Measurements from ENCODE around the gene FBXW7.

FBXW7 gene

DNA sequence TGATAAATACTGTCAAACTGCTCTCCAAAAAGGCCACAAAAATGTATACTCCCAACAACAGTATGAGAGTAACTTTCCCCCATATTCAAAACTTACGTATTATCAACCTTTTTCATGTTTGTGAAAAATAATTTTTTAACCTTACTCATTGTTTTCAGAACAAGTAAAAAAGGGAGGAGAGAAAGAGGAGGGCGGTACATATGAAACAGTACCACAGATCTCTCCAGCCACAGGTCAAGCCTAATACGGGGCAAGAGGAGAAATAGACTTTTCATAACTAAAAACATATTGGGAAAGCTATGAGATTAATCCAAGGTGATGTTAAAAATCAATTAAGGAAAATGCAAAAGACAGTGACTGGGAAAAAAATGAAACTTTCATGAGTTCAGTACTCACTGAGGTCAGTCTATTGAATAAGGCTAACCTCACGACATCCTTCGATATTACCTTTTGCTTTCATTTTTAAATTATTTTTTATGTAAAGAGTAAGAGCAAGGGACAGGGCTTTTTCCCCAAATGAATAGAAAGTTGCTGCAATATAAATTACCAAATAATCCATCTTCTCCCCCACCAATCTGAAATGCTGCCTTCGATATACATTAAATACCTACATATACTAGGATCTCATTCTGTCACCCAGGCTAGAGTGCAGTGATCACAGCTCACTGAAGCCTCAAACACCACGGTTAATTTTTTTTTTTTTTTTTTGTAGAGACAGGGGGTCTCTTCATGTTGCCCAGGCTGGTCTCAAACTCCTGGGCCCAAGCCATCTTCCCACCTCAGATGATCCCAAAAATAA is 25.3 kb downstream of the FBXW7 start:
- Histone ChIP-seq H3K36me3 (ENCODE audit: control insufficient read depth in 1 of 2, insufficient read depth in 2 of 2, low read length in 2 of 2) (no peaks in the 10 kb centered on the region), H2BK12ac (ENCODE audit: low read length) (no peak overlapping the region), H3K23ac (ENCODE audit: low read length) (no peak overlapping the region), H3K27ac (ENCODE audit: low read depth, low read length) (no peak overlapping the region), H3K9me3 (ENCODE audit: insufficient read depth, low read depth, low read length) (no peaks in the 10 kb centered on the region), H3K4me3 (ENCODE audit: low read depth, low read length) (no peak overlapping the region), H2AFZ (ENCODE audit: insufficient read depth, low read length, poor library complexity) (no peak overlapping the region), H3K4me2 (ENCODE audit: low read length) (no peak overlapping the region), H3K4ac (ENCODE audit: low read depth, low read length) (no peak overlapping the region), H3K27me3 (ENCODE audit: insufficient read depth, low read length) (no peaks in the 10 kb centered on the region), H2AK5ac (ENCODE audit: low read length) (no peak overlapping the region), H2BK120ac (ENCODE audit: insufficient read depth, low read length, poor library complexity) (no peak overlapping the region), H4K8ac (ENCODE audit: low read depth, low read length) (no peak overlapping the region), H3K4me1 (ENCODE audit: control insufficient read depth in 1 of 2, insufficient read depth in 2 of 2, low read length in 2 of 2) (no peaks in the 10 kb centered on the region), H3K79me1 (ENCODE audit: low read length) (no peaks in the 10 kb centered on the region), H3K79me2 (ENCODE audit: control insufficient read depth, insufficient read depth, low read length, poor library complexity) (no peaks in the 10 kb centered on the region), H3K9ac (ENCODE audit: low read length) (no peak overlapping the region), H4K91ac (ENCODE audit: low read depth, low read length) (no peak overlapping the region), H3K14ac (ENCODE audit: low read length) (no peak overlapping the region), H2BK5ac (ENCODE audit: low read depth, low read length, poor library complexity) (no peak overlapping the region), H4K12ac (ENCODE audit: low read depth, low read length) (no peak overlapping the region), H3K18ac (ENCODE audit: low read length) (no peak overlapping the region)
- WGBS (ENCODE audit: extremely low coverage, insufficient coverage, insufficient read length) = 100% methylated on average over 1 of the region's 7 CpGs
- no peak for DNase-seq

DNA sequence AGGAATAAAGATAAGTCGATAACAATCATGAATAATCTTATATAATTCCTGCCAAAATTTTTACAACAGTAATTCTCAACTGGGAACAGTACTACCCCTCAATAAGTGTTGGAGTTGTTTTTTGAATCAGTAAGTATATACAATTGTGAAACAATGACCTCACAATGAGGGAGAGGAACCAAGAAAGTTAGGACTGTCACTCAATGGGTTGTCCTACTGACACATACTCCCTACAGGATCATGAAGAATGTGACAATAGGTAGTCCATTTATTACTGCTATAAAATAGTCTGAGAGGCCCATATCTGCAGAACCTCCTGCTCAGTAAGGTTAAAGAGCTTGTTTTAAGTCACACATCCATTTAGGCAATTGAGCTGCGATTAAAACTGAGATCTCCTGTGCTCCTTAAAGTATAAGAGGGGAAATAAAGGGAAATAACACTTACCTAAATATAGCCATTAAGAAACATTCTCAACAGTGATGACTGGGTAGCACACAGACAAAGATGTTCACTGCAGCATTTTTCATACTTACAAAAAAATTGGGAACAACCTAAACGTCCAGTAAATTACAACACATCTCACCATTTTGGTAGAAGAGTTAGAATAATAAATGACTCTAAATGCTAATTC is 26.2 kb downstream of the FBXW7 start:
- H4K8ac ChIP-seq (ENCODE audit: low read depth, low read length) = no peak overlapping the region
- no peak overlapping the region for H3K18ac ChIP-seq (ENCODE audit: low read length)
- no peak overlapping the region for H3K4ac ChIP-seq (ENCODE audit: low read depth, low read length)
- no peak overlapping the region for H3K4me3 ChIP-seq (ENCODE audit: low read depth, low read length)
- H3K23ac ChIP-seq (ENCODE audit: low read length) = no peak overlapping the region
- no peak overlapping the region for H3K9ac ChIP-seq (ENCODE audit: low read length)
- H2AFZ ChIP-seq (ENCODE audit: insufficient read depth, low read length, poor library complexity) = no peak overlapping the region
- no peaks in the 10 kb centered on the region for H3K4me1 ChIP-seq (ENCODE audit: control insufficient read depth in 1 of 2, insufficient read depth in 2 of 2, low read length in 2 of 2)
- H2AK5ac ChIP-seq (ENCODE audit: low read length) = no peak overlapping the region
- H2BK120ac ChIP-seq (ENCODE audit: insufficient read depth, low read length, poor library complexity) = no peak overlapping the region
- no peak overlapping the region for H3K4me2 ChIP-seq (ENCODE audit: low read length)
- H3K9me3 ChIP-seq (ENCODE audit: insufficient read depth, low read depth, low read length) = no peaks in the 10 kb centered on the region
- no peak overlapping the region for H2BK12ac ChIP-seq (ENCODE audit: low read length)
- H4K91ac ChIP-seq (ENCODE audit: low read depth, low read length) = no peak overlapping the region
- H3K27ac ChIP-seq (ENCODE audit: low read depth, low read length) = no peak overlapping the region
- H3K79me2 ChIP-seq (ENCODE audit: control insufficient read depth, insufficient read depth, low read length, poor library complexity) = no peaks in the 10 kb centered on the region
- no peak overlapping the region for H3K14ac ChIP-seq (ENCODE audit: low read length)
- H3K27me3 ChIP-seq (ENCODE audit: insufficient read depth, low read length) = no peaks in the 10 kb centered on the region
- H2BK5ac ChIP-seq (ENCODE audit: low read depth, low read length, poor library complexity) = no peak overlapping the region
- H3K79me1 ChIP-seq (ENCODE audit: low read length) = no peaks in the 10 kb centered on the region
- no peak overlapping the region for H4K12ac ChIP-seq (ENCODE audit: low read depth, low read length)
- H3K36me3 ChIP-seq (ENCODE audit: control insufficient read depth in 1 of 2, insufficient read depth in 2 of 2, low read length in 2 of 2) = no peaks in the 10 kb centered on the region
- no peak for DNase-seq
- whole genome bisulfite sequencing (ENCODE audit: extremely low coverage, insufficient coverage, insufficient read length) = no CpG with 5 or more reads among the region's 3 CpGs

DNA sequence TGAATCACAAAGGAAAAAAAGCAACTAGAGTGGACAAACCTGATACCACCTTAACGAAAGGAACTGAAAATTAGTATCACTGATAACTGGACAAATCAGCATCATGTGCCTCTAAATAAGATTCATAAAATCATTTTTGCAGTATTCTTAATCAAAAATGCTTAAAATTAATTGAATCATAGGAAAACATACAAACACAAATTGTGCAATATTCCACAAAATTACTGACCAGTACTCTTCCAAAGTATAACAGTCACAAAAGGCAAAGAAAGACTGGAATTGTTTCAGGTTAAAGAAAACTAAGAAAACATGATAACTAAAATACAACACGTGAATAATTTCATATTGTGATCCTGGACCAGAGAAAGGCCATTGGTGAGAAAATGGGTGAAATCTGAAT is 27.1 kb downstream of the FBXW7 start:
- H3K9me3 ChIP-seq (ENCODE audit: insufficient read depth, low read depth, low read length) = no peaks in the 10 kb centered on the region
- H3K79me1 ChIP-seq (ENCODE audit: low read length) = no peaks in the 10 kb centered on the region
- no peaks in the 10 kb centered on the region for H3K79me2 ChIP-seq (ENCODE audit: control insufficient read depth, insufficient read depth, low read length, poor library complexity)
- H3K4ac ChIP-seq (ENCODE audit: low read depth, low read length) = no peak overlapping the region
- H4K8ac ChIP-seq (ENCODE audit: low read depth, low read length) = no peak overlapping the region
- H2AFZ ChIP-seq (ENCODE audit: insufficient read depth, low read length, poor library complexity) = no peak overlapping the region
- H3K14ac ChIP-seq (ENCODE audit: low read length) = no peak overlapping the region
- no peaks in the 10 kb centered on the region for H3K4me1 ChIP-seq (ENCODE audit: control insufficient read depth in 1 of 2, insufficient read depth in 2 of 2, low read length in 2 of 2)
- WGBS (ENCODE audit: extremely low coverage, insufficient coverage, insufficient read length) = no CpG with 5 or more reads among the region's 2 CpGs
- H3K4me3 ChIP-seq (ENCODE audit: low read depth, low read length) = no peak overlapping the region
- no peak overlapping the region for H2BK5ac ChIP-seq (ENCODE audit: low read depth, low read length, poor library complexity)
- H3K18ac ChIP-seq (ENCODE audit: low read length) = no peak overlapping the region
- H3K4me2 ChIP-seq (ENCODE audit: low read length) = no peak overlapping the region
- no peaks in the 10 kb centered on the region for H3K36me3 ChIP-seq (ENCODE audit: control insufficient read depth in 1 of 2, insufficient read depth in 2 of 2, low read length in 2 of 2)
- no peak overlapping the region for H2BK12ac ChIP-seq (ENCODE audit: low read length)
- no peak overlapping the region for H3K9ac ChIP-seq (ENCODE audit: low read length)
- no peak overlapping the region for H4K12ac ChIP-seq (ENCODE audit: low read depth, low read length)
- no peak overlapping the region for H3K27ac ChIP-seq (ENCODE audit: low read depth, low read length)
- no peak overlapping the region for H3K23ac ChIP-seq (ENCODE audit: low read length)
- H3K27me3 ChIP-seq (ENCODE audit: insufficient read depth, low read length) = no peaks in the 10 kb centered on the region
- DNase-seq = no peak
- H2AK5ac ChIP-seq (ENCODE audit: low read length) = no peak overlapping the region
- H4K91ac ChIP-seq (ENCODE audit: low read depth, low read length) = no peak overlapping the region
- H2BK120ac ChIP-seq (ENCODE audit: insufficient read depth, low read length, poor library complexity) = no peak overlapping the region

DNA sequence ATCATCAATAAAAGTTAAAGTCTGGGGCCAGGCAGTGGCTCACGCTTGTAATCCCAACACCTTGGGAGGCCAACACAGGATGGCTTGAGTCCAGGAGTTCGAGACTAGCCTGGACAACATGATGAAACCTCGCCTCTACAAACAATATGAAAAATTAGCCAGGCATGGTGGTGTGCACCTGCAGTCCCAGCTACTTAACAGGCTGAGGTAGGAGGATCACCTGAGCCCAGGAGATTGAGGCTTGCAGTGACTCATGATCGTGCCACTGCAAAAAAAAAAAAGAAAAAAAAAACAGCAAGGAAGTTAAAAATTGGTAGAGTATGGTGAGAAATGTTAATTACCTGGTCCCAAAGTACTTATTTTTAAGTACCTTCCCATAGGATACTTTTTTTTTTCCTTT is 27.5 kb downstream of the FBXW7 start:
- H3K27ac ChIP-seq (ENCODE audit: low read depth, low read length) = no peak overlapping the region
- H3K4me1 ChIP-seq (ENCODE audit: control insufficient read depth in 1 of 2, insufficient read depth in 2 of 2, low read length in 2 of 2) = no peaks in the 10 kb centered on the region
- H4K91ac ChIP-seq (ENCODE audit: low read depth, low read length) = no peak overlapping the region
- no peak overlapping the region for H4K12ac ChIP-seq (ENCODE audit: low read depth, low read length)
- no peak overlapping the region for H2BK12ac ChIP-seq (ENCODE audit: low read length)
- no peak overlapping the region for H3K14ac ChIP-seq (ENCODE audit: low read length)
- DNase-seq = peak in 1 of 2 donors; percentile 3
- H3K9me3 ChIP-seq (ENCODE audit: insufficient read depth, low read depth, low read length) = no peaks in the 10 kb centered on the region
- H2AFZ ChIP-seq (ENCODE audit: insufficient read depth, low read length, poor library complexity) = no peak overlapping the region
- no peak overlapping the region for H4K8ac ChIP-seq (ENCODE audit: low read depth, low read length)
- H2BK5ac ChIP-seq (ENCODE audit: low read depth, low read length, poor library complexity) = no peak overlapping the region
- H3K18ac ChIP-seq (ENCODE audit: low read length) = no peak overlapping the region
- H2BK120ac ChIP-seq (ENCODE audit: insufficient read depth, low read length, poor library complexity) = no peak overlapping the region
- no peak overlapping the region for H3K9ac ChIP-seq (ENCODE audit: low read length)
- H3K27me3 ChIP-seq (ENCODE audit: insufficient read depth, low read length) = no peaks in the 10 kb centered on the region
- no CpG with 5 or more reads among the region's 4 CpGs for WGBS (ENCODE audit: extremely low coverage, insufficient coverage, insufficient read length)
- no peaks in the 10 kb centered on the region for H3K36me3 ChIP-seq (ENCODE audit: control insufficient read depth in 1 of 2, insufficient read depth in 2 of 2, low read length in 2 of 2)
- no peak overlapping the region for H3K4me3 ChIP-seq (ENCODE audit: low read depth, low read length)
- no peak overlapping the region for H3K4me2 ChIP-seq (ENCODE audit: low read length)
- H3K4ac ChIP-seq (ENCODE audit: low read depth, low read length) = no peak overlapping the region
- H3K79me2 ChIP-seq (ENCODE audit: control insufficient read depth, insufficient read depth, low read length, poor library complexity) = no peaks in the 10 kb centered on the region
- no peaks in the 10 kb centered on the region for H3K79me1 ChIP-seq (ENCODE audit: low read length)
- H3K23ac ChIP-seq (ENCODE audit: low read length) = no peak overlapping the region
- H2AK5ac ChIP-seq (ENCODE audit: low read length) = no peak overlapping the region
